Thyroid gland (tissue), 4 donors: ENCODE measurements around the gene SELP. TPM values are rescaled to one million over a fixed set of nuclear protein-coding genes. Genes with fewer than 3 reads are reported as not detected.

Experiments used
- DNase-seq, 2 donors: peaks; one replicate each; pipeline ENCODE4 v3.0.0-alpha.2; 2019
- H3K27ac ChIP-seq, 3 donors: fragments of 200-600 bp; sonication (generic); 1 replicate in 2 of 3; 2 replicates in 1 of 3; pipeline ENCODE4 v1.5.1; 2016 to 2019; ENCODE audit warnings: mild to moderate bottlenecking in 1 of 3, moderate library complexity in 1 of 3
- H3K27me3 ChIP-seq: fragments of 200-600 bp; sonication (generic); one replicate; pipeline ENCODE4 v1.5.1; 2019
- H3K36me3 ChIP-seq, 2 donors: fragments of 200-600 bp; sonication (generic); one replicate each; pipeline ENCODE4 v1.5.1; 2016 to 2019
- H3K4me1 ChIP-seq, 2 donors: fragments of 200-600 bp; sonication (generic); one replicate each; pipeline ENCODE4 v1.5.1; 2017 to 2019
- H3K4me3 ChIP-seq, 3 donors: fragments of 200-600 bp; sonication (generic); replicated peaks in 1 of 3; 1 replicate in 2 of 3; 2 replicates in 1 of 3; pipeline ENCODE4 v1.5.1; 2016; ENCODE audit warnings: mild to moderate bottlenecking in 1 of 3
- H3K9me3 ChIP-seq: fragments of 200-600 bp; sonication (generic); one replicate; pipeline ENCODE4 v1.5.1; 2017
- POLR2A ChIP-seq, 2 donors: fragments of 450-650 bp; IDR thresholded peaks; one replicate each; pipeline ENCODE4 v1.6.1; 2017; ENCODE audit warnings: antibody characterized with exemption in 2 of 2, mild to moderate bottlenecking in 2 of 2, moderate library complexity in 1 of 2
- WGBS, 2 donors: methylation state at CpG; one replicate each; pipeline ENCODE4 v1.1.5; 2017; 5-methylcytosine and 5-hydroxymethylcytosine counted together
- intact Hi-C: fragments of 100-400 bp; cut with DNase I; formaldehyde crosslinking; loops from one replicate; pipeline ENCODE4 v1.15.1; 2023
- total RNA-seq, 4 donors: library from RNA; depleted of rRNA; stranded (reverse); fragments of >200 nt; gene quantifications; one replicate each; pipeline ENCODE4 v1.2.3, GENCODE V29; 2016
- TF ChIP-seq, protein P1 (sequence below), 6 experiments: fragments of 200-600 bp in 3 of 6; fragments of 450-650 bp in 3 of 6; sonication (generic) in 3 of 6; IDR thresholded peaks; one replicate each; pipeline ENCODE4 v1.5.1; 2016 to 2019; ENCODE audit warnings: antibody characterized with exemption in 6 of 6, mild to moderate bottlenecking in 2 of 6, inconsistent platforms in 1 of 6, moderate library complexity in 1 of 6

SELP gene
- total RNA-seq, 4 donors from 2014 or later, result 3.6 to 8.2 (median 5.4) TPM

DNA sequence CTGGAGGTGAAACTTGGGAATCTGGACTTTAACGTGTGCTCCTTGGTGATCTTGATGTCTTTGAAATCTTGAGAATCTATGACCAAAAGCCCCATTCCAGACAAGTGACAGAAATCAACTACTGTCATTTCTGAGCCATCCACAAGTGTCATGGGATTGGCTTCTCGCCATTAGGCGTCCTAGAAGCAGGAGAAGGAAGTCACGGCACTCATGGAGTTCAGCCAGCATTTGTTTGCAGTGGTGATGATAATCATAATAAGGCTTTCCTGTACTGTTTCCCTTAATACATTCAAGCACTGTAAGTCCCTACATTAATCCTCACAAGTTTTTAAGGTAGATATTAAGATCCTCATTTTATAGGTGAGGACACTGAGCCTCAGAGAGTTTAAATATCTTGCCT is 55.6 kb downstream of the SELP start:
- no peak overlapping the region for H3K4me3 ChIP-seq
- no peaks in the 10 kb centered on the region for H3K9me3 ChIP-seq
- no peak for DNase-seq
- no peak overlapping the region for H3K27ac ChIP-seq
- H3K36me3 ChIP-seq, result no peaks in the 10 kb centered on the region
- TF ChIP-seq, protein P1, sequence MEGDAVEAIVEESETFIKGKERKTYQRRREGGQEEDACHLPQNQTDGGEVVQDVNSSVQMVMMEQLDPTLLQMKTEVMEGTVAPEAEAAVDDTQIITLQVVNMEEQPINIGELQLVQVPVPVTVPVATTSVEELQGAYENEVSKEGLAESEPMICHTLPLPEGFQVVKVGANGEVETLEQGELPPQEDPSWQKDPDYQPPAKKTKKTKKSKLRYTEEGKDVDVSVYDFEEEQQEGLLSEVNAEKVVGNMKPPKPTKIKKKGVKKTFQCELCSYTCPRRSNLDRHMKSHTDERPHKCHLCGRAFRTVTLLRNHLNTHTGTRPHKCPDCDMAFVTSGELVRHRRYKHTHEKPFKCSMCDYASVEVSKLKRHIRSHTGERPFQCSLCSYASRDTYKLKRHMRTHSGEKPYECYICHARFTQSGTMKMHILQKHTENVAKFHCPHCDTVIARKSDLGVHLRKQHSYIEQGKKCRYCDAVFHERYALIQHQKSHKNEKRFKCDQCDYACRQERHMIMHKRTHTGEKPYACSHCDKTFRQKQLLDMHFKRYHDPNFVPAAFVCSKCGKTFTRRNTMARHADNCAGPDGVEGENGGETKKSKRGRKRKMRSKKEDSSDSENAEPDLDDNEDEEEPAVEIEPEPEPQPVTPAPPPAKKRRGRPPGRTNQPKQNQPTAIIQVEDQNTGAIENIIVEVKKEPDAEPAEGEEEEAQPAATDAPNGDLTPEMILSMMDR (IDR thresholded peaks at IDR 0.05), result no peak
- TF ChIP-seq POLR2A (IDR thresholded peaks at IDR 0.05), result no peak
- H3K4me1 ChIP-seq, result no peaks in the 10 kb centered on the region
- H3K27me3 ChIP-seq, result no peaks in the 10 kb centered on the region
- intact Hi-C loops, result no loop called here
- WGBS, 2 donors, result 51 to 54% methylated on average over 4 of the region's 4 CpGs

DNA sequence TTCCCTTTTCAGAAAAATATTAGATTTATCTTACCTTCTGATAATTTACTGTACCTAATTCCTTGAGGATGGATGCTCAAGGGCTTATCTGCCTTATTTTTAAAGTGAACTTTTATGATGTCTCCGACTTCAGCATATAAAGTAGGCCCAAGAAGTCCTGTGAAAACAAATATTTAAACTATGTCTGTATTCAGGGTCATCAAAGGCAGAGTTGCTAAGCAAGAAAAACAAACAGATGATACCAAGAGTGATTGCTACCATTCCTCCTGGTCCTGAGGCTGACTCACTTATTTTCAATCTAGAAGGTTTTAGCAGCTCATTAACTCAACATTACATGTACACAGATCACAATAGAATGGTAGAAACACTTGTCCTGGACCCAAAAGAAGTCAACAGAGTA is 57.7 kb downstream of the SELP start:
- intact Hi-C loops, result no loop called here
- H3K27ac ChIP-seq, result no peak overlapping the region
- 56 to 64% methylated on average over 1 of the region's 1 CpG for WGBS, 2 donors

DNA sequence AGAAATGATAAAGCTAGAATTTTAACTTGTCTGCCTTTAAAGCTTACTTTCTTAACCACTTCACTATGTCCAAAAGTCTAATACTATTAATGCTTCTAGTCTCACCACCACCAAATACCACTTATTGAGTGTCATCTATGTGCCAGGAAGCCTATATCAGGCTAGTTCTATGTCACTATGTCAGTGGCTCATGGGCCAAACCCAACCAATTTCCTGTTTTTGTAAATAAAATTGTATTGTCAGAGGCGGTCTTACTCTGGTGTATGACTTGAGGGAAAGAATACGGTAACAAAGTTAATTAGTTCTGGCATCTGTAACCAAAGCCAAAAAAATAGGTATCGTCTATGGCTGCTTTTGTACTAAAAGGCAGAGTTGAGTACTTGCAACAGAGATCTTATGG is 58.5 kb downstream of the SELP start:
- TF ChIP-seq POLR2A (IDR thresholded peaks at IDR 0.05), result no peak
- TF ChIP-seq, protein P1 (IDR thresholded peaks at IDR 0.05), result no peak
- Histone ChIP-seq H3K27ac (no peak overlapping the region), H3K4me3 (no peak overlapping the region), H3K36me3 (no peaks in the 10 kb centered on the region), H3K4me1 (no peaks in the 10 kb centered on the region), H3K27me3 (no peaks in the 10 kb centered on the region), H3K9me3 (no peaks in the 10 kb centered on the region)
- DNase-seq, result no peak
- 84 to 85% methylated on average over 3 of the region's 3 CpGs for WGBS, 2 donors
- intact Hi-C loops, result no loop called here

More for the DNA sequence above, 57.7 kb downstream of the SELP start:
- Histone ChIP-seq H3K4me3 (no peak overlapping the region), H3K4me1 (no peaks in the 10 kb centered on the region), H3K27me3 (no peaks in the 10 kb centered on the region), H3K36me3 (no peaks in the 10 kb centered on the region), H3K9me3 (no peaks in the 10 kb centered on the region)
- DNase-seq, result no peak
- TF ChIP-seq, protein P1 (IDR thresholded peaks at IDR 0.05), result no peak
- TF ChIP-seq POLR2A (IDR thresholded peaks at IDR 0.05), result no peak

DNA sequence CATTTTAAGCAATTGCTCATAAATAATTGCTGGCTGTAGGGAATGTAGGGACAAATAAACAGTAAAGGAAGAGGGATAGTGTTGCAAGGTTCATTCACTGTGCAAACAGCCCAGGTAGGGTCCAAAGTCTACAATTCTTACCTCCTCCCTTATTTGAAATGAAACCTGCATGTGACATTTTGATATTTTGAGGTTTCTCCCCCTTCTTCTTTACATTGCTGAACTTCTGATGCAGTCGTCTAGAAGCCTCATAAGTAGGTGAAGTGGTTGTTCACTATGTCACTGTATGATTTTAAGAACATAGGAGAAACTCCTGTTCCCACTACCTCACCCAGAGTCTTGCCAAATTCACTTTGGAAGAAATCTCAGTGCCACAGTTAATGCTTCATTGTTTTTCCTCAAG is 59.8 kb downstream of the SELP start:
- no peak overlapping the region for H3K27ac ChIP-seq
- no peaks in the 10 kb centered on the region for H3K9me3 ChIP-seq
- TF ChIP-seq, protein P1 (IDR thresholded peaks at IDR 0.05), result no peak
- no peak for TF ChIP-seq POLR2A (IDR thresholded peaks at IDR 0.05)
- no peak for DNase-seq
- no peaks in the 10 kb centered on the region for H3K36me3 ChIP-seq
- 23 to 38% methylated on average over 1 of the region's 1 CpG for WGBS, 2 donors
- no peak overlapping the region for H3K4me3 ChIP-seq
- no peaks in the 10 kb centered on the region for H3K4me1 ChIP-seq
- intact Hi-C loops, result no loop called here
- H3K27me3 ChIP-seq, result no peaks in the 10 kb centered on the region

DNA sequence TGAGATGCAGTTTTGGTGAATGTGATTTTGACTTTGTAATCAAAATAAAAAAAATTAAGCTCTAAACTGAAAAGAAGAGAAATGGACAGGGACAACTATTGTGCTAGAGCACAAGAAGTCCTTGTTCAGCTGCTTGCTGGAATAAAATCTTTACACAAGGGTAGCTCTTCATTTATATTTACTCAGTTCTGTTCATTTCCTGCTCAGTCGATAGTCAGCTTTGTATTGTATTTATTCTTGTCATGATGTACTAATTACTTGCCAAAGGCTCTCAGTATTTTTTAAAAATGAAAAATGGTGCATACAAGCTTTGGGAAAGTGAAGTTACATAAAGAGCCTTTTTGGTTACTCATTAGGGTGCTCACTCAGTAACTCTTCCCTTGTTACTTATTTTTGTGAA is 61.4 kb downstream of the SELP start:
- Histone ChIP-seq H3K27me3 (no peaks in the 10 kb centered on the region), H3K9me3 (no peaks in the 10 kb centered on the region), H3K27ac (no peak overlapping the region), H3K4me3 (no peak overlapping the region), H3K36me3 (no peaks in the 10 kb centered on the region), H3K4me1 (no peaks in the 10 kb centered on the region)
- TF ChIP-seq, protein P1 (IDR thresholded peaks at IDR 0.05), result no peak
- TF ChIP-seq POLR2A (IDR thresholded peaks at IDR 0.05), result no peak
- intact Hi-C loops, result no loop called here
- WGBS, 2 donors, result 49 to 53% methylated on average over 1 of the region's 1 CpG
- DNase-seq, result no peak
